ENCODE measurements around the gene THOP1.

Gene THOP1

DNA sequence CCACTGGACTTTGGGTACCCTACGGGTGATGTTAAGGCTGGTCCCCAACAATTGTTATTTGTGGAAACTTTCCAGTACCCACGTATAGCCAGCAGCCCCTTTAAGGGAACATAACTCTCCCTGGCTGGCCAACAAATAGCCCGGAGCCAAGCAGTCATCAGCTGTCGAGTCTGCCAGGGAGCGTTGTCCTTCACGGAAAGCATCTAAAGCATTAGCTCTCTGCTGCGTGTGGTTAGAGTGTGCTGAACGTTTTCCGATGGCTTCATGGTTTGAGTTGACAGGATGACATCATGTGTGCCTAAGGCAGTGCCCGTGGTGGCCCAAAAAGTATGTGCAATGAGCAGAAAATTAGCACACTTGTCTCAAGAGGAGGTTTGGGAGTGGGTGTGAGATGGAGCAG lies 78.5 kb downstream of the THOP1 start:
- DNase-seq = no peak

All from NCI-H2171 (cell line).